Transverse colon (tissue), 4 donors: Measurements from ENCODE around the gene CEL. TPM values are rescaled to one million over a fixed set of nuclear protein-coding genes. Genes with fewer than 3 reads are reported as not detected.
A peak's percentile ranks its signal among the peaks of the same experiment; 100 is the strongest.

Experiments
- DNase-seq: peaks from one replicate; pipeline ENCODE4 v3.0.0-alpha.2; 2019
- H3K27ac ChIP-seq, 4 donors: fragments of 200-600 bp; sonication (generic); 2 replicates each; pipeline ENCODE4 v1.5.1; 2016 to 2018; ENCODE audit warnings: inconsistent platforms in 4 of 4
- H3K27me3 ChIP-seq: fragments of 200-600 bp; sonication (generic); 2 replicates; pipeline ENCODE4 v1.5.1; 2017; ENCODE audit warnings: inconsistent platforms
- H3K36me3 ChIP-seq, 4 donors: fragments of 200-600 bp; sonication (generic); 2 replicates each; pipeline ENCODE4 v1.5.1; 2017 to 2019; ENCODE audit warnings: inconsistent platforms in 4 of 4
- H3K4me1 ChIP-seq, 4 donors: fragments of 200-600 bp; sonication (generic); 2 replicates each; pipeline ENCODE4 v1.5.1; 2017 to 2020; ENCODE audit warnings: inconsistent platforms in 4 of 4
- H3K4me3 ChIP-seq, 4 donors: fragments of 200-600 bp; sonication (generic); 1 replicate in 1 of 4; 2 replicates in 3 of 4; pipeline versions ENCODE4 v1.5.1 to v1.6.1; 2017 to 2019; ENCODE audit warnings: inconsistent platforms in 4 of 4
- H3K9me3 ChIP-seq, 2 donors: fragments of 200-600 bp; sonication (generic); 2 replicates each; pipeline ENCODE4 v1.5.1; 2017 to 2019; ENCODE audit warnings: inconsistent platforms in 2 of 2
- EP300 ChIP-seq: sonication (generic); formaldehyde crosslinking; IDR thresholded peaks from one replicate; pipeline ENCODE4 v1.6.1; 2017; ENCODE audit warnings: antibody characterized with exemption, low read depth
- POLR2A ChIP-seq: fragments of 450-650 bp; IDR thresholded peaks from one replicate; pipeline ENCODE4 v1.6.1; 2016; ENCODE audit warnings: antibody characterized with exemption, mild to moderate bottlenecking, moderate library complexity
- POLR2AphosphoS5 ChIP-seq, 3 donors: sonication (generic); formaldehyde crosslinking; IDR thresholded peaks; one replicate each; pipeline ENCODE4 v1.6.1; 2016; ENCODE audit warnings: antibody characterized with exemption in 3 of 3
- WGBS, 2 donors: methylation state at CpG; one replicate each; pipeline ENCODE4 v1.1.5; 2018; ENCODE audit warnings: low coverage in 1 of 2; 5-methylcytosine and 5-hydroxymethylcytosine counted together
- in situ Hi-C, 4 donors: fragments of 200-750 bp; cut with MboI; loops; one replicate each; pipeline versions ENCODE4 v1.15.0 to v1.15.1; 2017; ENCODE audit warnings: low sequenced_read_pairs in 3 of 4, low pct_ligation_motif_present in 1 of 4, low pct_unique_long_range_greater_than_20kb in 1 of 4
- intact Hi-C: fragments of 100-400 bp; cut with DNase I; formaldehyde crosslinking; loops from one replicate; pipeline ENCODE4 v1.15.1; 2023; ENCODE audit warnings: low total_unique reads
- total RNA-seq, 4 donors: library from RNA; depleted of rRNA; stranded (reverse); fragments of >200 nt; gene quantifications; one replicate each; pipeline ENCODE4 v1.1.0, GENCODE V29; 2016
- TF ChIP-seq, protein P1 (sequence below), 5 experiments: fragments of 200-600 bp in 3 of 5; fragments of 450-650 bp in 2 of 5; sonication (generic) in 3 of 5; IDR thresholded peaks; 1 replicate in 2 of 5; 2 replicates in 3 of 5; pipeline ENCODE4 v1.5.1; 2016 to 2017; ENCODE audit warnings: antibody characterized with exemption in 5 of 5, inconsistent platforms in 3 of 5, mild to moderate bottlenecking in 2 of 5, moderate library complexity in 1 of 5

Gene CEL
- total RNA-seq, 4 donors from 2014 or later: 0.27 to 8.6 (median 0.48) TPM; not detected in 1

DNA sequence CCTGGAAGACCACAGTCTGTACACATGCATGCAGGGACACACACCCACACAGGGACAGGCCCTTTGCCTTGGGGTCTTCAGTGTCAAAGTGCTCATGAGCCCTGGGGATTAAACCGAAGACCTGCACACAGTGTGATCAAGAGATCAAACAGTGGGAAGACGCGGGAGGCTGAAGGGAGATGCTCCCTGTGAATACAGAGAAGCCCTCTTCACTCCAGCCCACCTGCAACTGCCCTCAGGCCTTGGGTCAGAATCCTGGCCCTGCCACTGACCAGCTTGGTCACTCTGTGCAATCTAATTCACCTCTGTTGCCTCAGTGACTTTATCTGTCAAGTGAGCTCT is 56.4 kb downstream of the CEL start:
- Histone ChIP-seq H3K4me3 (no peak overlapping the region), H3K27ac (peak overlapping the region; percentile 89 to 94 (median 93)), H3K4me1 (peaks cover 43 to 92% (median 65%) of the 10 kb centered on the region in 4 donors), H3K27me3 (no peaks in the 10 kb centered on the region), H3K36me3 (no peaks in the 10 kb centered on the region), H3K9me3 (no peaks in the 10 kb centered on the region)
- in situ Hi-C loops: no loop called here
- no peak for DNase-seq
- WGBS, 2 donors: 87% methylated on average over 3 of the region's 3 CpGs; no CpG with 5 or more reads in 1 of the 2 donors
- TF ChIP-seq EP300: no peak
- TF ChIP-seq, protein P1, sequence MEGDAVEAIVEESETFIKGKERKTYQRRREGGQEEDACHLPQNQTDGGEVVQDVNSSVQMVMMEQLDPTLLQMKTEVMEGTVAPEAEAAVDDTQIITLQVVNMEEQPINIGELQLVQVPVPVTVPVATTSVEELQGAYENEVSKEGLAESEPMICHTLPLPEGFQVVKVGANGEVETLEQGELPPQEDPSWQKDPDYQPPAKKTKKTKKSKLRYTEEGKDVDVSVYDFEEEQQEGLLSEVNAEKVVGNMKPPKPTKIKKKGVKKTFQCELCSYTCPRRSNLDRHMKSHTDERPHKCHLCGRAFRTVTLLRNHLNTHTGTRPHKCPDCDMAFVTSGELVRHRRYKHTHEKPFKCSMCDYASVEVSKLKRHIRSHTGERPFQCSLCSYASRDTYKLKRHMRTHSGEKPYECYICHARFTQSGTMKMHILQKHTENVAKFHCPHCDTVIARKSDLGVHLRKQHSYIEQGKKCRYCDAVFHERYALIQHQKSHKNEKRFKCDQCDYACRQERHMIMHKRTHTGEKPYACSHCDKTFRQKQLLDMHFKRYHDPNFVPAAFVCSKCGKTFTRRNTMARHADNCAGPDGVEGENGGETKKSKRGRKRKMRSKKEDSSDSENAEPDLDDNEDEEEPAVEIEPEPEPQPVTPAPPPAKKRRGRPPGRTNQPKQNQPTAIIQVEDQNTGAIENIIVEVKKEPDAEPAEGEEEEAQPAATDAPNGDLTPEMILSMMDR (IDR thresholded peaks at IDR 0.05): no peak
- TF ChIP-seq POLR2AphosphoS5 (IDR thresholded peaks at IDR 0.05): no peak
- intact Hi-C loops: no loop called here

DNA sequence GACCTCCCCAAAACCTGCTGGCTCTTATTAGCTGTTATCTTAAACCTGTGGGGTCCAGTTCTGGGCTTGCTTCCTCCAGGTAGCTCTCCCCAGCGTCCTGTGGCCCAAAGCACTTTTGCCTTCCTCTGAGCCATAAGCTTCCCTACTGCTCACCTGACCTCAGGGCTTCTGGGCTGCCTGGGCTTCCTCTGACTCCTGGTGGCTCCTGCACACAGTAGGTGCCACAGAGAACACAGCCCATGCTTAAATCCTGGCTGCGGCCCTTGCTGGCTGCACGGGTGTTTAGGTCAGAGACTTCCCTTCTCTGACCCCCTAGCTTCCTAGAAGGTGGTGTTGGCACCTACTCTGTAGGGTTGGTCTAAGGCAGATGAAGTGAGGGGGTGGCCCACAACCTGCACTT is 56.8 kb downstream of the CEL start:
- 86% methylated on average over 3 of the region's 3 CpGs; no CpG with 5 or more reads in 1 of the 2 donors for WGBS, 2 donors
- Histone ChIP-seq H3K4me3 (peak overlapping the region in 1 of 4 donors; percentile 80), H3K27ac (peak overlapping the region; percentile 89 to 94 (median 93)), H3K36me3 (no peaks in the 10 kb centered on the region), H3K9me3 (no peaks in the 10 kb centered on the region), H3K4me1 (peaks cover 39 to 92% (median 61%) of the 10 kb centered on the region in 4 donors), H3K27me3 (no peaks in the 10 kb centered on the region)
- in situ Hi-C loops (no loop called here), intact Hi-C loops (no loop called here)
- TF ChIP-seq POLR2AphosphoS5 (IDR thresholded peaks at IDR 0.05) (no peak), POLR2A (no peak), EP300 (no peak)
- TF ChIP-seq, protein P1 (IDR thresholded peaks at IDR 0.05): no peak
- no peak for DNase-seq

DNA sequence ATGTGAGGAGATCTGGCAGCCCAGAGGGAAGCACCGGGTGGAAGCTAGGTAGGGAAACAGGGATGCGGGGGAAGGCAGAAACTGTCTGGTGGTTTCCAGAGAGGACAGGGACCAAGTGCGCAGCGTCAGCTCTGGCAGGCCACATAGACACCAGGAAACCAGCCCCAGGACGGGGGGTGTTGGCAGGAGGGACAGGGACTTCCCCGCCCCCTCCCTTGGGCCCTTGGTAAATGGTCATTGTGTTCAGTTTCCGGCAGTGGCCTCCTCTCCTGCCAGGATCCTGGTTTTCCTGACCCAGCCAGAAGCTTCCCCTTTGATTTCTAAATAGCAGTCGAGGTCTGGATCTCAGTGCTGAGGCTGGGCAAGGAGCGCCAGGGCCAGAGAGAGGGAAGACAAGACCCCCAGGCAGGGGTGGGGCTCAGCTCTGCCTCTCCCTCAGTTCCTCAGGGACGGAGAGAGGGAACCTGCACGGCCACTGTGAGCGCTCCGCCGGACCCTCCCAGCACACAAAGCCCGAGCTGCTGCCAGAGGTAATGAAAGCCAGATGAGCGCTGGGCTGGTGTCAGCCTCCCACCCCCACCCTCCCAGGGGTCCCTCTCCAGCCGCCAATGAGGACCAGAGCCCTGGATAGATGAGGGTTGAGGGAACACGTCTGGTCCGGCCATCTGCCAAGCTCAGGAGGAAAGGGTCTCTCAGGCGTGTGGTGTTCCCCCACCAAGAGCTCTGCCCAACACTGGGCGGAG is 57.5 kb downstream of the CEL start:
- Histone ChIP-seq H3K27me3 (no peaks in the 10 kb centered on the region), H3K36me3 (no peaks in the 10 kb centered on the region), H3K4me1 (peaks cover 32 to 85% (median 54%) of the 10 kb centered on the region in 4 donors), H3K9me3 (no peaks in the 10 kb centered on the region), H3K27ac (peak overlapping the region; percentile 89 to 94 (median 93)), H3K4me3 (peak overlapping the region in 2 of 4 donors; percentile 72 to 80)
- 80% methylated on average over 21 of the region's 21 CpGs; no CpG with 5 or more reads in 1 of the 2 donors for WGBS, 2 donors
- TF ChIP-seq POLR2A (no peak), POLR2AphosphoS5 (IDR thresholded peaks at IDR 0.05) (no peak)
- intact Hi-C loops: no loop called here
- in situ Hi-C loops: no loop called here
- no peak for DNase-seq

DNA sequence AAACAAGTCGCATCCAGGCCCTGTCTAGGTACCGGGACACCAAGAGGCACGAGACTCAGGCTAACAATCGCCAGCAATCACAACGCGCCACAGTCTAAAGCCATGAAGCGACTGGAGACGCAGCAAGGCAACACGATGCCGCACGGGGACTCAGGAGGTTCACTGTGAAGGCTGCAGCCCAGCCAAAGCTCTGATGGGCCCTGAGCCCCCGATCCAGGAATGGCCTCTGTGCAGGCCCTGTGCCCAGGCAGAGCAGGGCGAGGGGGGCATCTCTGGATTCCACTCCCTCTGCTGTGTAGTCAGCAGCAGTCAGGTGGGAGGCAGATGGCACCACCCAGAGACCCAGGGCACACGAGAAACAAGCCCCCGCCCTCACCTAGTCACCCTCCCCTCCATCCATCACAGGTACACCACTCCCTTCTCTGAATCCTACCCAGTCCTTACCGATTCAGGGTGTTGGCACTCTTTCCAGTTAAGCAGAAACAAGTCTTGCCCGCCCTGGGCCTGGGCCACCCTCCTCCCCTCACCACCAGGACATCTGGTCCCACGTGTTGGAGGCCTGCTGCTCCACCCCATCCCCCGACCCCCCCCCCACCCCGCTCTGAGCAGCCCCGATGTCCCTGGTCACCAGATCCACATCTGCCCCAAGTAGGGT is 58.2 kb downstream of the CEL start:
- Histone ChIP-seq H3K9me3 (no peaks in the 10 kb centered on the region), H3K36me3 (no peaks in the 10 kb centered on the region), H3K4me3 (peak overlapping the region; percentile 54 to 80 (median 68)), H3K4me1 (peaks cover 25 to 82% (median 49%) of the 10 kb centered on the region in 4 donors), H3K27ac (peak overlapping the region; percentile 89 to 94 (median 93)), H3K27me3 (no peaks in the 10 kb centered on the region)
- DNase-seq: no peak
- in situ Hi-C loops: no loop called here
- WGBS, 2 donors: 52% methylated on average over 21 of the region's 21 CpGs; no CpG with 5 or more reads in 1 of the 2 donors
- TF ChIP-seq, protein P1 (IDR thresholded peaks at IDR 0.05): no peak
- no peak for TF ChIP-seq EP300
- intact Hi-C loops: no loop called here
